GM12891 (cell line): ENCODE data around the gene HTT-AS.

Experiments used
- PAX5 ChIP-seq: IDR thresholded peaks from 2 replicates; pipeline ENCODE4 v1.6.1; 2011; ENCODE audit warnings: low read length, moderate library complexity, mild to moderate bottlenecking; ENCODE audit not compliant: insufficient read depth, severe bottlenecking
- POLR2A ChIP-seq: IDR thresholded peaks from 2 replicates; pipeline ENCODE4 v1.6.1; 2011; ENCODE audit warnings: low read depth, low read length, control low read depth
- POLR2AphosphoS5 ChIP-seq: IDR thresholded peaks from 2 replicates; pipeline ENCODE4 v1.6.1; 2011; ENCODE audit warnings: low read depth, low read length, control low read depth
- POU2F2 ChIP-seq: IDR thresholded peaks from 2 replicates; pipeline ENCODE4 v1.6.1; 2011; ENCODE audit warnings: low read depth, mild to moderate bottlenecking, control low read depth, low read length, moderate library complexity
- SPI1 ChIP-seq: IDR thresholded peaks from 2 replicates; pipeline ENCODE4 v1.6.1; 2011; ENCODE audit warnings: low read depth, low read length, control low read depth
- TAF1 ChIP-seq: IDR thresholded peaks from 2 replicates; pipeline ENCODE4 v1.6.1; 2011; ENCODE audit warnings: low read depth, low read length, control low read depth

DNA sequence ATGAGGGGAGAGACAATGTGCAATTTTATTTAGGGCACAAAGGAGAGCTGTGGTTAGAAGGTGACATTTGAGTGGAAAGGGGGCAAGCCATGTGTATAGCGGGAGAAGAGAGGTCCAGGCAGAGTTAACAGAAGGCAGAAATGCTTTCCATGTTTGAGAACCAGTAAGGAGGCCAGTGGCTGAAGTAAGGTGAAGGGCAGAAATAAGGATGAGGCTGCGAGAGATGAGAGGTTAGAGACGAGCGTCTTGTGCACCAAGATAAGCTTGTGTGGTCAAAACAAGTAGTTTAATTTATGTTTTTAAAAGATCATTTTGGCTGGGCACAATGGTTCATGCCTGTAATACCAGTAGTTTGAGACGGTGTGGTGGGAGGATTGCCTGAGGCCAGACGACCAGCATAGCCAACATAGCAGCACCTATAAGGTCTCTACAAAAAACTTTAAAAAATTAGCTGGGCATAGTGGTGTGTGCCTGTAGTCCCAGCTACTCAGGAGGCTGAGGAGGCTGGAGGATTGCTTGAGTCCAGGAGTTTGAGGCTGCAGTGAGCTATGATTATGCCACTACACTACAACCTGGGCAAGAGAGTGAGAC lies 8.7 kb upstream of the HTT-AS start:
- TF ChIP-seq POLR2AphosphoS5 (no peak), POLR2A (no peak), TAF1 (no peak), SPI1 (no peak), POU2F2 (no peak), PAX5 (no peak)
